Superior temporal gyrus (tissue), 1 donor: ENCODE results near the gene NSMCE1.
"Not testable (repeated sequence)": the region's sequence is repeated elsewhere in the genome, so short reads cannot be mapped to it uniquely, and the experiment has no call there.

ENCODE experiments used
- DNase-seq: peaks from one replicate; pipeline ENCODE4 v3.0.0-alpha.2; 2016; ENCODE audit errors: extremely low spot score

NSMCE1 gene

DNA sequence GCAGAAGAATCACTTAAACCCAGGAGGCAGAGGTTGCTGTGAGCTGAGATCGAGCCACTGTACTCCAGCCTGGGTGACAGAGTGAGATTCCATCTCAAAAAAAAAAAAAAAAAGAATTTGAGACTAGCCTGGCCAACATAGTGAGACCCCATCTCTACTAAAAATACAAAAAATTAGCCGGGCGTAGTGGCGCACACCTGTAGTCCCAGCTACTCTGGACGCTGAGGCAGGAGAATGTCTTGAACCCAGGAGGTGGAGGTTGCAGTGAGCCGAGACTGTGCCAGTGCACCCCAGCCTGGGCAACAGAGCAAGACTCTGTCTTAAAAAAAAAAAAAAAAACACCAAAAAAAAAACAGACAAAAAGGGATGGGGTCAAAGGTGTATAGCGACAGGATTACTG is 4.1 kb upstream of the NSMCE1 start:
- not testable (repeated sequence) for DNase-seq

GRCh38 chr16:27272076-27272475 is 3.5 kb upstream of the NSMCE1 start:
- DNase-seq: no peak

DNA sequence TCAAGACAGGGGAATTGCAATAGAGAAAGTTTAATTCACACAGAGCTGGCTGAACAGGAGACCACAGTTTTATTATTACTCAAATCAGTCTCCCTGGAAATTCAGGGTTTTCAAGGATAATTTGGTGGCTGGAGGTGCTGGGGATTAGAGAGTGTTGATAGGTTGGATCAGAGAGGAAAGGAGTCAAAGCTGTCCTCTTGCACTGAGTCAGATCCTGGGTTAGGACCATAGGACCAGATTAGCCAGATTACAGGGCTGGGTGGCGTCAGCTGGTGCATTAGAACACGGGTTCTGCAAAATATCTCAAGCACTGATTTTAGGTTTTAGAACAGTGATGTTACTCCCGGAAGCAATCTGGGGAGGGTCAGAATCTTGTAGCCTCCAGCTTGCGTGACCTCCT is 1.8 kb upstream of the NSMCE1 start:
- no peak for DNase-seq

GRCh38 chr16:27269300-27270150 is 953 bp upstream of the NSMCE1 start:
- DNase-seq: no peak

- no peak for DNase-seq
Observed at GRCh38 chr16:27267037-27267677, 1.4 kb downstream of the NSMCE1 start.

- DNase-seq: no peak
Observed at GRCh38 chr16:27265982-27266381, 2.6 kb downstream of the NSMCE1 start.

GRCh38 chr16:27264151-27264550 is 4.4 kb downstream of the NSMCE1 start:
- no peak for DNase-seq

GRCh38 chr16:27262904-27263423 is 5.6 kb downstream of the NSMCE1 start:
- DNase-seq: not testable (repeated sequence)

DNA sequence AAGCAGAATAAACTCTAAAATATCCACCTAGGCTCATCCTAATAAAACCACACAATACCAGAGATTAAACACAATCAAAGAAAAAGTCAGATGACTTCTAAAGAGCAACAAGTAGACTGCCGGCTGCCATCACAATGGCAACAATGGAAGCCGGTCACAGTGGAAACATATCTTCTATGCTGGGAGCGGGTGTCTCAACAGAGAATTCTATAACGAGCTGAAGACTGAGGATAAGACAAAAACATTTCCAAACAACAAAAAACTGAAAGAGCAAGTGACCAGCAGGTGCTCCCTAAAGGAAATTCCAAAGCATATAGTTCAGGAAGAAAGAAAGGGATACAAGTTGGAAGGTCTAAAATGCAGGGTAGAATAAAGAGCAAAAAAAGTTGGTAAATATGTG is 8.9 kb downstream of the NSMCE1 start:
- DNase-seq: no peak

GRCh38 chr16:27258241-27258734 is 10.3 kb downstream of the NSMCE1 start:
- DNase-seq: no peak

GRCh38 chr16:27257271-27257670 is 11.3 kb downstream of the NSMCE1 start:
- DNase-seq: no peak

- no peak for DNase-seq
Observed at GRCh38 chr16:27256861-27257260, 11.7 kb downstream of the NSMCE1 start.

DNA sequence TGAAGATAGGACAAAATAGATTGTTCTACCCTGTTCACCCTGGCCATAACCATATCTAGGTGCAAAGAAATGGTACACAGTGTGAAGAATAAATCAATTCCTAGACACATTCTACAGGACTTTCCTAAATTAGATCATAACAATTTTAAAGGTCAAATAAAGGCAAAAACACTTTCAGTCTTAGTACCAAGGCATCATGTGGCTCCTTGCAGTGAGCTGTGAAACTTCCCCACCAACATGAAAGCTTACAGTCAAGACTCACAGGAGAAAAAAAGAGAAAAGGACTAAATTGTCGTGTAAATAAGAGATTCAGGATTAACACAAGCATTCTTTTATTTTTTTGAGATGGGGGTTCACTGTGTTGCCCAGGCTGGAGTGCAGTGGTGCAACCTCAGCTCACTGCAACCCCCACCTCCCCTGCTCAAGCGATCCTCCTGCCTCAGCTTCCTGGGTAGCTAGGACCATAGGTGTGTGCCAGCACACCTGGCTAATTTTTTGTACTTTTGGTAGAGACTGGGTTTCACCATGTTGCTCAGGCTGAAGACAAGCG is 14.2 kb downstream of the NSMCE1 start:
- no peak for DNase-seq

GRCh38 chr16:27253526-27253930 is 15.0 kb downstream of the NSMCE1 start:
- DNase-seq: no peak

DNA sequence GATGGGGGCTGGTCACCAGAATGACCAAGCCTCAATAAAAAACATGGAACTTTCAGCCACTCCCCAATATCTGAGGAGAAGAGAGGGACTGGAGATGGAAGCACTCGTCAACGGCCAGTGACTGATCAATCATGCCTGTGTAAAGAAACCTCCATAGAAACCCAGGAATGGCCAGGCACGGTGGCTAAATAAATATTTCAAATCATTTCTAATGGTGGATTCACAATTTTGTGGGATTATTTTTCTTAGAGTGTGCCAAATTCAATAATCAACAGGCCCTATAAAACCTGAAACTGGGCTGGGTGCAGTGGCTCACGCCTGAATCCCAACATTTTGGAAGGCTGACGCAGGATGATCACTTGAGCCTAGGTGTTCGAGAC is 16.4 kb downstream of the NSMCE1 start:
- DNase-seq: no peak

- DNase-seq: no peak
Observed at GRCh38 chr16:27251541-27252205, 16.9 kb downstream of the NSMCE1 start.

DNA sequence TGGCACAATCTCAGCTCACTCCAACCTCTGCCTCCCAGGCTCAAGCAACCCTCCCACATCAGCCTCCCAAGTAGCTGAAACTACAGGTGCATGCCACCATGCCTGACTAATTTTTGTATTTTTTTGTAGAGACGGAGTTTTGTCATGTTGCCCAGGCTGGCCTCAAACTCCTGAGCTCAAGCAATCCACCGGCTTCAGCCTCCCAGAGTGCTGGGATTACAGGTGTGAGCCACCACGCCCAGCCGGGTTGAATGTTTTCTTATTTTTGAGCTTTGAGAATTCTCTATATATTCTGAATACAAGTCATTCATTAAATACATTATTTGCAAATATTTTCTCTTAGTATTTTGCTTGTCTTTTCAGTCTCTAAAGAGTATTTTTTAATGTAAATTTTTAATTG is 19.7 kb downstream of the NSMCE1 start:
- not testable (repeated sequence) for DNase-seq

- no peak for DNase-seq
Observed at GRCh38 chr16:27248036-27248435, 20.5 kb downstream of the NSMCE1 start.

DNA sequence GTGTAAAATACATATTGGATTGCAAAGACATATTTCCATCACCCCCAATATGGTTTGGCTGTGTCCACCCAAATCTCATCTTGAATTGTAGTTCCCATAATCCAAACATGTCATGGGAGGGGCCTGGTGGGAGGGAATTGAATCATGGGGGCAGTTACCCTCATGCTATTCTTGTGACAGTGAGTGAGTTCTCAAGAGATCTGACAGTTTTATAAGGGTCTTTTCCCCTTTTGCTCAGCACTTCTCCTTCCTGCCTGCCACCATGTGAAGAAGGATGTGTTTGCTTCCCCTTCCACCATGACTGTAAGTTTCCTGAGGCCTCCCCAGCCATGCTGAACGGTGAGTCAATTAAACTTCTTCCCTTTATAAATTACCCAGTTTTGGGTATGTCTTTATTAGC is 21.5 kb downstream of the NSMCE1 start:
- DNase-seq: not testable (repeated sequence)

DNA sequence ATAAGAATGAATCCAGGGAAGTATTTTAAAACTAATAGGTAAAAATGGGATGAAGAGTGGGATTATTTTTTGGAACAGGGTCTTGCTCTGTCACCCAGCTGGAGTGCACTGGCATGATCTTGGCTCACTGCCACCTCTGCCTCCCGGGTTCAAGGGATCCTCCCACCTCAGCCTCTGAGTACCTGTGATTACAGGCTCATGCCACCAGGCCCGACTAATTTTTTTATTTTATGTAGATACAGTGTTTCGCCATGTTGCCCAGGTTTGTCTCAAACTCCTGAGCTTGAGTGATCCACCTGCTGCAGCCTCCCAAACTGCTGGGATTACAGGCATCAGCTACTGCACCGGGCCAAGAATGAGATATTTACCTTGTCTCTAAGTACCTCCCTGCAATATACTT is 22.1 kb downstream of the NSMCE1 start:
- no peak for DNase-seq

DNA sequence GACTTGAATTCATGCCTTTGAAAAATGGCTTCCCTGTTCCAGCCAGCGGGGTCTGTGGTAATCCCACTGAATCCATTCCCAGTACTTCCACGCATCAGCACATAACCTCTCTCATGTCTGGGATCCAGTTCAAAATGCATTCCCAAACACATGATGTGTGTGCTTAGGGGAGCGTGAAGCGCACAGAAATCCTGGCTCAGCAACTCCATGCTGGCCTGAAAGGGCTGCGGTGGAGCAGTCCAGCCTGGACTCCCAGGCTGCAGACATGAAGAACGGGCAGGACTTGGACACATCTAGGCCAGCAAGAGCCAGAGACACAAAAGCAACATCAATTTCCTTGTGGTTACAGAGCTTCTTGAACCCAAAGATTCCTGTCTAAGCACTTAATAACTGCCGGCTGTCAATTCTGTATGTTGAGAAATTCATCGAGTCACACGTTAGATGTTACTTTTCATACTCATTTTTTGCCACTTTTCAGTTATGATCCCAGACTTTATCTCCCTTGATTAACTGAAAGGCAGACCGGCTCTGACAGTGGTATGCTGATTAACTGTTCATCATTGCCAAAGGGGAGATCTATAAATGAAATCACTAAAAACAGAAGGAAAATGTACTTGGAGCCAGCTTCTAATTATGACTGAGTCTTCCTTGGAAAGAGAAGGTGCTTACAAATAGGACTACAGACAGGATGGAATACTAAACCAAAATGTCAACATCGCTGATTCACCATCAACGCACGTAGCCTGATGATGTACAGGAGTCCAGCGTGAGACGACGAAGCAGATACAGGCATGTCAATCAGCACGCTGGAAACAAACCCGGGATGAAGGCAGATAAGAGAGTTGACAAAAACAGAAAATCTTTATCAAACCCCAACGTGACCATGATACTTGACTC is 23.0 kb downstream of the NSMCE1 start:
- DNase-seq: no peak
